ENCODE data around the gene GORAB.
A peak's percentile ranks its signal among the peaks of the same experiment; 100 is the strongest.

The GORAB gene

DNA sequence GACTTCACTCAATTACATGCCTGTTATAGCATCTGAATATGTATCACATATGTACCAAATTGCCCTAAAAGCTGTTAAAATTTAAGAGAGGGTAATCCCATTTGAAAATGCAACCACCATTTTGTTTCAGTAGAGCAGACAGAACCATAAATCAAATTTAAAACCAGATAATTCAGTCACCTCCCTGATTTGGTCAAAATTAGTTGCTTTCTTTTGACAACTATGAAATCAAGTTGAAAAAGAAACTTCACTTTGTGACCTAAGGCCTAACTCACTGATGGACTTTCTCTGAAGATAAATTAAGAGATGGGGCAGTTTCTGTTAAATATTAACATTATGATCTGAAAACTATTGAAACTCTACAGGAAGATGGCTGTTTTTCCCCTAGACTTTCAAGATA, 6.7 kb downstream of the GORAB start:
- DNase-seq (ENCODE audit: low read depth), result no peak

DNA sequence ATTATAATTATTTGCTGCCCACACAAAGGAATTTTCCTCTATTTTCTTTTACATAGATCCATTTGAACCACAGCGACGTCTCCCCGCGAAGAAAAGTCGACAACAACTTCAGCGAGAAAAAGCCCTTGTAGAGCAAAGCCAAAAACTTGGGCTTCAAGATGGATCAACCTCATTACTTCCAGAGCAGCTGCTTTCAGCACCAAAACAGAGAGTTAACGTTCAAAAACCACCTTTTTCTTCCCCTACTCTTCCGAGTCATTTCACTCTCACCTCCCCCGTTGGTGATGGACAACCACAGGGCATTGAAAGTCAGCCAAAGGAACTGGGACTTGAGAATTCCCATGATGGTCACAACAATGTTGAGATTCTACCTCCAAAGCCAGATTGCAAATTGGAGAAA, 7.2 kb downstream of the GORAB start:
- DNase-seq (ENCODE audit: low read depth), result no peak

DNA sequence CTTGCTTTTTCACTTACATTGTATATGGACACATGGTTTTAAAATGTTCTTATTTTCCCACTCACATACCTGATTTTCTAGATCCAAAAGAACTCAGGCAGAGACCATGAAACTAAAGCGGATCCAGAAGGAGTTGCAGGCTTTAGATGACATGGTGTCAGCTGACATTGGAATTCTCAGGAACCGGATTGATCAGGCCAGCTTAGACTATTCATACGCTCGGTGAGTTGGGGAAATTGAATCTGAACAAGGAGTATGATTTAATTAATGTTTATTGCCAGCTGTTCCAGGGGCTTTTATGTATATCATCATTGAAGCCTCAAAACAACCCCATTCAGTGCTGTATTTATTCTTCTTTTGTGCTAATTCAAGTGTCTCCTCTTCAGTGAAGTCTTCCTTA, 12.7 kb downstream of the GORAB start:
- no peak for DNase-seq (ENCODE audit: low read depth)

DNA sequence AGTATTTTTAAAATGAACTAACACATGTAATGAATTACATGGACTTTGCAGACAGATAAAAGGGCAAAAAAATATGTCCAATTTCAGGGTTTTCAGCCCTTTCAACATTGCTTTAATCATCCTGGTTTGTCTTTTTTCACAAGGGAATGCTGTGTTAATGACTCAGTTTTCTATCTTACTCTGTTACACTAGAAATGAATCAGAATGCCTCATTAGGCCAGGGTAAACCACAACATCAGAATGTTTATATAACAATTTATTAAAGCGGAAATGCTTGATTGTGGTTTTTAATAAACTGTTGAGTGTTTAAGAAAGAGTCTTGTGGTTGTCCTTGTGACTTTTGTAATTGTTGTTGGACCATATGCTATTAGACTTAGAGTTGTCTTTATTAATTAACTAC, 13.5 kb downstream of the GORAB start:
- peak; percentile 94 for DNase-seq (ENCODE audit: low read depth)

DNA sequence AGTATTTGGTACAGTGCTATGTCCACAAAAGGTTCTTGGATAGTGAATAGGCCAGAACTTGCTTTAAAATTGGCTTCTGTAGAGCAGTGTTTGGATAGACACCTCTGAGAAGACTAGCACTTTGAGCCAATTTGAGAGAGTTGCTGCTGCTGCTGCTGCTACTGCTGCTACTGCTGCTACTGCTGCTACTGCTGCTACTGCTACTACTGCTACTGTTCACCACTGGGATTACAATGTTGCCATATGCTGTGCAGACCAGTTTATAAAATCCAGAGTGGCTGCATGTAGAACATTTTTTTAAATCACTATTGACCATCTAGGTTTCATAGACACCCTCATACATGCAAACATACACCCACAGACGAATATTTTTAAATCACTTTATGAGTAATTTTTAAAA, 15.3 kb downstream of the GORAB start:
- DNase-seq (ENCODE audit: low read depth), result no peak

DNA sequence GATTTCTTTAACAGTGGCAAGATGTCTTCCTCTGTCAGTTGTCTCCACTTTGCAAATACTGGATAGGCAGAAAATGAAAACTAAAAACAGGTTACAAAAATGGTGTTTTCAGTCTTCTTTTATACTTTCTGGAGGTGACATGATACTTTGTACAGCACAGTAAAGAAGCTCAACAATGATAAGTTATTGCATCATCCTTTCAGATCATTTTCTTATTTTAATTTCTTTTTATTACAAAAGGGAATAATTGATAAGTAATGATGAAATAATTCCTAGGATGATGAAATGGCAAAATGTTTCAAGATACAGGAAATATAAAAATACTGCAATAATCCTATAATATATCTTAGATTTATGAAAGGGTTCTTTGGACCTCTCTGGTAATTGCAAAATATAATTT, 16.5 kb downstream of the GORAB start:
- DNase-seq (ENCODE audit: low read depth), result no peak

DNA sequence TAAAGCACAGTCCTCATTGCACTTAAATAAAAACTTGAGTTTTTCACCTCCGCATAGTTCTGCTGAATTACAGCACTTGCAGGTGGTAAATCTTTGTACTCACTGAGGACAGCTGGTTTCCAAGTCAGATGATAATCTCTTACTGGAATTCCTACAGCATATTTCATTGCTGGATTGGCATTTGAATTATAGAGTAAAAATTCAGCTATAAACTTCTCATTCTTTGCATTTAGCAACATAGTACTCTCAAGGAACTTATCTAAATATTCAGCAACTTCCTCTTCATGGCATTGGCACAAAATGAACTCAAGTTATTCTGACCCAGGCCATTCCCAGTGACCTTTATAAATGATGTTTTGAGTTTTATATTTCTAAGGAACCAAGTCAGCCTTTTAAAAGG, 23.4 kb downstream of the GORAB start:
- no peak for DNase-seq (ENCODE audit: low read depth)

DNA sequence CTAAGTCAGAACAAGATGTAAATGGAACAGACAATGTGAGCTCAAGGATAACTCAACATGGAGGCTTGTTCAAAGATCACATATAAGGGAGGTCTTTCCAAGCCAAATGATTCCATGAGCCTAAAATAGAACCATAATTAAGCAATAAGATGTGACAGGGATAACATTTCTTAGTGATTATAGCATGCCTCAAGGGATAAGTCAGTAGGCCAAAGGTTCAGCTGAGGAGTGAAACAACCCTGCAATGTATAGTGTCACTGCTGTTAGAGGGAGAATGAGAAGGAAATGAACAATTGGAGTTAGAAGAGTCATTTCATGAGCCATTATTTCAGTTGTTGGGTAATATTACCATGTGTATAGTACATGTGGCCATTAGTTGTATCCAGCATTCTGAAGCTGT, 25.0 kb downstream of the GORAB start:
- DNase-seq (ENCODE audit: low read depth), result peak; percentile 56

DNA sequence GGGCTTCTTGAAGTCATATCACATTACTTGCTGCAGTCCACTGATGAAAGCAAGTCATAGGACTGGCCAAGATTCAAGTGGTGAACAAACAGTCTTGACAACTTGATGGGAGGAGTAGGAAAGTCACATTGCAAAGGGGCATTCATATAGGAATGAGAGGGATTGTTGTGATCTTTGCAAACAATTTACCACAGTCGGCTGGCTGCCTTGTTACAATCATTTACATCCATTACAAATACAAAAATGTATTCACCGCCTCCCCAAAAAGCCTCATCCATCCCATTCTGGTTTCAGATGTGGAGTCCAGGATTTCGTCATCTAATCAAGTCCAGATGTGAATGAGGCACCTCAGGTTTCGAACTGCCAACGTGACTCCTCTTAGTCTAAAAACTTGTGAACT, 26.8 kb downstream of the GORAB start:
- no peak for DNase-seq (ENCODE audit: low read depth)

DNA sequence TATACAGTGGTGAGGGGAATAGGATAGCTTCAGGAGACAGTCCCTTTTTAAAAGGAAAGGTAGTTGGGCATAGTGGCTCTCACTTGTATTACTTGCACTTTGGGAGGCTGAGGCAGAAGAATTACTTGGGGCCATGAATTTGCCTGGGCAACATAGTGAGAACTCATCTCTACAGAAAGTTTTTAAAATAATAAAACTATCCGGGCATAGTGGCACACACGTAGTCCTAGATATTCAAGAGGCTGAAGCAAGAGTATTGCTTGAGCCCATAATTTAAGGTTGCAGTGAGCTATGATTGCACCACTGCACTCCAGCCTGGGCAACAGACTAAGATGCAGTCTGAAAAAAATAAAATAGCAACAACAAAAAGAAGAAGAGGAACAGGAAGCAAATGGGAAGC, 27.2 kb downstream of the GORAB start:
- DNase-seq (ENCODE audit: low read depth), result no peak

DNA sequence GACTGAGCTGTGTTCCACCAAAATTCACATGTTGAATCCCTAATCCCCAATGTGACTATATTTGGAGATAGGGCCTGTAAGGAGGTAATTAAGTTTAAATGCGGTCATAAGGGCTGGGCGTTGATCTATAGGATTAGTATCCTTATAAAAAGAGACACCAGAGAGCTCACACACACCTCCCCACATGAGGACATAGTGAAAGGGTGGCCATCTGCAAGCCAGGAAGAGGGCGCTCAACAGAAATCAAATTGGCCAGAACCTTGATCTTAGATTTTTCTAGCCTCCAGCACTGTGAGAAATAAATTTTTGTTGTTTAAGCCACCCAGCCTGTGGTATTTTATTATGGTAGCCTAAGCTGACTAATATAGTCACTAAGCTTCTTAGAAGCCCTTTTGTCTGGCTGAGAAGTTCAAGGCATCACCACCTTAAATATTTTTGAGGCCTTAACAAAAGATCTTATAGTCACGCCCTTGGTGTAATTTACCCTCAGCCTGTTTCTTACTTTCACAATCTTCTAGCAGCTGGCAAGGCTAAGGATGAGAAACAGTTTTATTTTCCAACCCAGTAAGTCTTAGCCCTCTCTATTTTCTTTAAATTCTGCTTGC, 28.8 kb downstream of the GORAB start:
- DNase-seq (ENCODE audit: low read depth), result no peak

DNA sequence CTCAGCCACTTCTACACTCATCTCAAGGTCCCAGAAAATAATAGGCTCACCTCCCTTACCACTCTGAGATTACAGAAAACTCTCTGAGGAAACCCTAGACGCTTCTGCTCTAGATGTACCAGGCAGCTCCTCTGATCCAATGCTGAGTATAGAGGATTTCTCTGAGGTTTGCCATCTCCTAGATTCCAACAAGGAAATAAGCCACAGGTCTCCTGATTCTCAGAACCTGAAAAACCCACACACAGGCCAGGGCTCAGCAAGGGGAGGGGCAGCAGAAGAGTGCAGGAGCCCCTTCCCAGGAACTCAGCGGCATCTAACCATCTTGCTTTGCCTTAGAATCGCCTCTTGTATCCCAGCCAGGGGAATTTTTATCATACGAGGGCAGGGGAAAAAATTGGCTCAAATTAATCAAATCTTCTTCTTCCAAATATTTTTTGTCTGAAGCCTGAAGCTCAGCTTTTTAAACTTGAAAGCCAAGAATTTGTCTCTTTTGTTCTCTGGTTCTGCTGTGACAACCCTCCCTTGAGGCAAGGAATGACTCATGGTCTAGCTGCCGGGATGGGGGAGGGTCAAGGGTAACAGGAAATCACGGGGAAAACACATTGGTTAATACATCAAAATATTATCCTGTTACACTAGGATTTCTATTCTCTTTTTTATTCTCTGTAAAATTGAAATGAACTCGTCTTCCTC, 30.8 kb downstream of the GORAB start:
- DNase-seq (ENCODE audit: low read depth), result peak; percentile 88

DNA sequence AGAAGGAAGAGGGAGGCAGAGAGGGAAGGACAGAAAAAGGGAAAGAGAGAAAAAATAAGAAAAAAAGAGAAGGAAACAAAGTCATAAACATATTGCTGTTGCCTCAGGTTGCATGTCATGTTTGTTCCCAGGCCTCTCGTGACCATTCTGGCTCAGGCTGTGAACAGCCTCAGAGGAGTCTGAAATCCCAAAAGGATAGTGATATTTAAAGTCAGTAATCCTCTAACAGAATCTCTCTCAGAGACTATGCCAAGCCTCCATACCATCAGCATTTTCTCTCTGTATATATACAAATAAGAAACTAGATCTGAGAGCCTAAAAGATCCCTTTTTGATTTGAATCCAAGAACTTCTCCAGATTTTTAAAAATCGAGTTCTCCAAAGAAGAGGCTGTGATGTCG, 35.2 kb downstream of the GORAB start:
- no peak for DNase-seq (ENCODE audit: low read depth)

DNA sequence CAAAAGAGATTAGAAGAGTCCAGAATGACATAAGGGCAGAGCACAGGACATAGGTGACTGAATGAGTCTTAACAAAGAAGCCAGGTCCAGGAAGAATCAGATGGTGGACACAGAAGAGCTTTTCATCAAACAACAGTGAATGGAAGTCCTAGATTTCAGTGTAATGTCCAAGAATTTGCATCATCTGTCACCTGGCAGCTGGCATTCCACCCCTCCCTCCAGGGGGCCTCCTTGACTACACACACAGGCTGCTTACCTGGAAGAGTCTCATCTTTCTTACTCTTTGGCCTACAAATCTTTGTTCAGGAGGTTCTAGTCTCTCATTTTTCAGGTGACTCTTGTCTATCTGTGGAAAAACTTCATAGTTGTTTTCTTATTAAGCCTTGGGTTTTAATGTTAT, 36.2 kb downstream of the GORAB start:
- DNase-seq (ENCODE audit: low read depth), result no peak

DNA sequence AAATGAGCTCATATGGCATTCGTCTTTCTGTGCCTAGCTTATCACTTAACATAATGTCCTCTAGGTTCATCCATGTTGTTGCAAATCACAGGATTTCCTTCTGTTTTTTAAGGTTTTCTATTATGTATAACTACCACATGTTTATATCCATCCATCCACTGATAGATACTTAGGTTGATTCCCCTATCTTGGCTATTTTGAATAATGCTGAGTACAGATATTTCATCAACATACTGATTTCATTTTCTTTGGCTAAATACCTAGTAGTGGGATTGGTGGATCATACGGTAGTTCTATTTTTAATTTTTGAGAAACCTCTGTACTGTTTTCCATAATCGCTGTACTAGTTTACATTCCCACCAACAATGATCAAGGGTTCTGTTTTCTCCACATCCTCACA, 45.0 kb downstream of the GORAB start:
- no peak for DNase-seq (ENCODE audit: low read depth)

DNA sequence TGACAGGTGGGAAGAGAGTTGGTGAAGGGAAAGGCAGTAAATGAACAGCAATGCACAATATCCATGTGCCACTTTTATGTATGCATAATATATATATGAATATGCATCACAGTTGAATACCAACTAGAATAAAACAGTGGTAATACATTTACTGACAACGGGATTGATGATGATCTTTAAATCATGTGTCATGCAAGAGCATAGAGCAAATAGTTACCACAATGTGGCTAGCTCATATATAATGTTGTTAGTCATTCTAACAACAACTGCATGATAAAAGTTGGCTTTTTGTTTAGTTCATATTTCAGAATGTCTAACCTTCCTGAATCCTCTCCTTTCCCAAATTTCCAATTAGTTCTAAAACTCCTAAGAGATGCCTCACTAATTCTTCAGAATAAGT, 46.4 kb downstream of the GORAB start:
- peak; percentile 23 for DNase-seq (ENCODE audit: low read depth)

DNA sequence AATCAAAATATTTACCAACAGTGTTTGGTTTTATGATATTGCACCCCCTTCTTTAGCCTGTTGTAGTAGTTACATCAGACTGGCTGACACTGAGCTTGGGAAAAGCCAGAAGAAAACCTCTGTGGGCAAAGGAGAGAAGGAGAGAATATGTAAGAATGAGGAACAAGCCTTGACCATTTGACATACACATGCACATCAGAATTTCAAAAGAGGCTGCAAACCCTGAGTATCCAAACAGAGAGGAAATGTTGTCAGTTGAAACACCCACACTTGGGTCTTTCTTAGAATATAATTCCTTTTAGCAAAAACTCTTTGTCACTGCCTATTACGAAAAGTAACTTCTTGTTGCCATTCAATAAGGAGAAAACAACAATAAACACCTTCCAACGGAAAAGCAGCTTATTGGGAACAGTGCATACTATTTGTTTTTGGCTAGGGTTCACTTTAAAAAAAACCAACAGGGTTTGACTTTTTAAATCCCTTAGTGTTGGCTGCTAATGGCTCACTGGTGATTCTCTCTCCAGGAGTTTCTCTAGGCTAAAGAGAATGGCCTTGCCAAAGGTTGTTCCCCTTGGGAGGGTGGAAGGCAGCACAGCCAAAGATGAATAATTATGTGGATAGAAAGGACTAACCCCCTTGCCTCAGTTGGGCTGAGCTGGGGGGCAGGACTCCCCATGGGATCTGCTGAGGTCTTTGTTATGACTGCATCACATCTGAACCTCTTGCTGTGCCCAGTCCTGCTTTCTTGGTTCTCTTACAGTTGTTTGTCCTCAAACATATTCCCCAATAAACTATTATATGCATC, 48.9 kb downstream of the GORAB start:
- no peak for DNase-seq (ENCODE audit: low read depth)

DNA sequence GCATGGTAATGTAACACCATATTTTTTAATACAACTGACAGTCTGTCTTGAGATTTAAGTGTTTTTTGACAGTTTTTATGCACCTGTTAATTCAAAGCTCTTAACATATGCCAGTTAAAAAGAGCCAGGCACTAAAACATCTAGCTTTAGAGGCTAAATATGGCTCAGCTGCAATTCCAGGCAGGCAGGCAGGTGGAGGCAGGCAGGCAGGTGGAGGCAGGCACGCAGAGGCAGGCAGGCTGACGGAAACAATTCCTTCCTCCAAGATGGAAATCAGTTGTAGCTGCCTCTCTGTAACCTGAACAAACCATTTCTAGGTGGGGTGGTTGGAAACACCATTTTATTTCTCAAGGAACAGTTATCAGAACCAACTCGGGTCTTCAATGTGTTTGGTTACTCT, 51.2 kb downstream of the GORAB start:
- DNase-seq (ENCODE audit: low read depth), result no peak

DNA sequence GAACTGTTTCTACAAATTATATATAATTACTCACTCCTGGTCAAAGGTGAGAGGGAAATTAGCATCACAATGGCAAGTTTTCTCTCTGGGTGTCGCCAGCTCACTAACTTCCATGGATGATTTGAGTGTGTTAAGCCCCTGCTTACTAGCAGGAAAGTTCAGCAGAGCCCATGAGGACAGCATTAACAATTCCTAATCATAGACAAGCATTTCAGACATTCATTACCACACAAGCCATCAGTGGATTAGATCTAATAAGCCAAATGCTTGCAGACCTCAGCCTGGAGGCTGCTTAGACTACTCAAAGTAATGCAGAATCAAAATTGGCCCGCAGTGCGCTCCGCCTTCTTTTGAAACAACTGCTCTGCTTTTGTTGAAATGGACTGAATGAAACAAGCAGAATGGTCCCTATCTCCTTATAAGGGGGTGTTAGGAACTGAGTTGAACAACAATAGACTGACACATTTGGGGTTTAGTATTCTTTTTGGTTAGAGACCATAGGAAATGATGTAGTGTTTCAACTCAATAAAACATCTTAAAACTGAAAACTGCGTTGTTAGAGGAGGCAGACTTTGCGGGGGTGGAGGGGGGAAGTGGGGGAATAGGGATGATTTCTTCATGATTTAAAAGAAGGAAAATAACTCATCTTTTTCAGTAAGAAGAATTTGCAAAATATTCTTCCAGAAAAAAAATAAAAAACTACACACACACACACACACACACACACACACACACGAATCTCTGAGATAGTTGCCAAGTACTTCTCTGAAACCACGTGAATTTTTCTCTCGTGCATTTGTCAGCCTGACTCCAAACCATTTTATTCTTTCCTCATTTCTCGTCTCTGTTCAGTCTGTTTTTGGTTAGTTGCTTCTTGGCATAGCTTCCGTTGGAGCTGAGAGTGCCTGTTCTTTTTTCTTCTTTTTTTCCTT, 54.6 kb downstream of the GORAB start:
- DNase-seq (ENCODE audit: low read depth), result no peak

DNA sequence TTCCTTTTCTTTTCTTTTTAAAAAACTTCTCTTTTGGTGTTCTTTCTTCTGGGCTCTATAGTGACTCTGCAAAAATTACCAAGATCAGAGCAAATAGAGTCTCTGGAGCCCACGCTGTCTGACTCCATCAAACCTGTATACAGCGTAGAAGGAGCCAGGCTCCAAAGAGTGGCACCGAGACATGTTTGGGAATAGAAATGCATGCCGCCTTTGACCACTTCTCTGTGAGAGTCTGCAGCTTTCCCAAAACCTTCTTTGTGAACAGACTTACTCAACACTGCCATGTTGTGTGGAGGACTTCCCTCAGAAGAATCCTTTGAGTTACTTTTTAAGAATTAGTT, 55.3 kb downstream of the GORAB start:
- DNase-seq (ENCODE audit: low read depth), result no peak

DNA sequence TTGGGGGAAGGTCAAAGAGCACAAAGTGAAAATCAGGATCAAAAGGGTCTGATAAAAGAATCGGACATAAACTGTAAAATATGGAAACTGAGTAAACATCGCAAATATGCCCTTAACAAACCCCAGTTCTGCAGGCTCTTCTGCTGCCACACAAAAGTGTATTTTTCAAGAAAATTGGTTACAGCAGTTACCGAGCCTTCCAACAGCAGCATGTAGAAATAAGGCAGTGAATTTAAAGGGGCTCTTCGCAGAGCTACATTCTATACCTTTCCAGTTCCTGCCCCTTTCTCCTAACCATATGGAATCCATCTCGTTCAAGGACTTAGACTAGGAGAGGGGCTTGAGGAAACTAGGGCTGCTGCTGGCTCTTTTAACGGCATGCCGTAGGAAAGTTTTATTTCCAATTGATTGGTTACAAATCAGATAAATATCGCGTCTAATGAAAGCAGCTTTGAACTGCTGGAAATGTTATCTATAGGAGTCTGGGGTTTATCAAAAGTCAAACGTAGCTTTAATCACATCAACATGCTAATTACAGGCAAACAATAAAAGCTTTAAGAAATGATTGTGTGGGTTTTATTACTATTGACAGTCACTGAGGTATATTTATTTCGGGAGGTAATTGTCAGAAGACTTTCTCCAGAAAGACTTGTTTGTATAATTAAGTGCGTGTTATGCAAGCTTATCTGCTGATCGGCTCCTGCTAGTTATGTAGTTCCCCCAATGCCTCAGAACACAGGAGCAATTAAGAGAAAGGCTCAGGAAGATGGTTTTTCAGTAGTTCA, 59.1 kb downstream of the GORAB start:
- DNase-seq (ENCODE audit: low read depth), result no peak
